ENCODE measurements around the gene NAMPT. TPM values are rescaled to one million over a fixed set of nuclear protein-coding genes. Genes with fewer than 3 reads are reported as not detected.
A peak's percentile ranks its signal among the peaks of the same experiment; 100 is the strongest.

Gene NAMPT
- 441 TPM for total RNA-seq (2013)
- 100 to 1,000 TPM in 2 of 3 donors, 10 to 100 TPM in 1; 71.3 to 358 (median 133) TPM for polyA plus RNA-seq
- polyA minus RNA-seq = 494 and 991 TPM in 2 replicates
- total RNA-seq = 1,030 to 7,009 (median 3,927) reads per million in 11 experiments

DNA sequence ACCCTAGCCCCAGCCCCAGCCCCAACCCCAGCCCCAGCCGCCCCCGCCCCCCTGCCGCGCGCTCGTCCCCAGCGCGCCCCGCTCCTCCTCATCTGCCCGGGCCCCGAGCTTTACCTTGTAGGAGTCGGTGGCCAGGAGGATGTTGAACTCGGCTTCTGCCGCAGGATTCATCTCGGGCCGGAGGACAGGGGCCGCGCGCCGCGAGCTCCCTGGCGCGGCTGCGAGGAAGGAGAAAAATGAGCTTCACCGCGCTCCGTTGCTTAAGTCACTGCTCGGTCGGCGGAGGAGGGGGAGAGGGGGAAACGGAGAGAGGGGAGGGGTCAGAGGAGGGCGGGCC, at the start of gene NAMPT:
TSS of gene NAMPT (minus strand) at position 270 of the 337 bp plus-strand sequence. CDS start at position 171, 99 bp downstream.
- Mint-ChIP-seq H3K4me3 (peak within 1 kb of the TSS; percentile 97), H3K9me3 (peaks cover 0 to 5% (median 3%) of the 10 kb centered on the region in 7 donors), H3K4me1 (peaks cover 33% of the 10 kb centered on the region), H3K36me3 (peaks cover 37 to 38% of the 10 kb centered on the region in 2 donors), H3K27ac (peak within 1 kb of the TSS; percentile 94 to 99 (median 99)), H3K27me3 (ENCODE audit: low read depth in 3 of 3) (peaks cover 2 to 20% (median 5%) of the 10 kb centered on the region in 3 donors)
- peak within 1 kb of the TSS; percentile 92 to 98 (median 93) for H3K4me3 ChIP-seq (replicated peaks in 1 of 3; ENCODE audit: low read depth in 2 of 3, low read length in 3 of 3)
- H3K27ac ChIP-seq (ENCODE audit: low read depth in 1 of 2, low read length in 2 of 2) = peak within 1 kb of the TSS; percentile 94 to 95
- H4K20me1 ChIP-seq (ENCODE audit: insufficient read depth, low read length) = peaks cover 46% of the 10 kb centered on the region
- TF ChIP-seq, protein P1, sequence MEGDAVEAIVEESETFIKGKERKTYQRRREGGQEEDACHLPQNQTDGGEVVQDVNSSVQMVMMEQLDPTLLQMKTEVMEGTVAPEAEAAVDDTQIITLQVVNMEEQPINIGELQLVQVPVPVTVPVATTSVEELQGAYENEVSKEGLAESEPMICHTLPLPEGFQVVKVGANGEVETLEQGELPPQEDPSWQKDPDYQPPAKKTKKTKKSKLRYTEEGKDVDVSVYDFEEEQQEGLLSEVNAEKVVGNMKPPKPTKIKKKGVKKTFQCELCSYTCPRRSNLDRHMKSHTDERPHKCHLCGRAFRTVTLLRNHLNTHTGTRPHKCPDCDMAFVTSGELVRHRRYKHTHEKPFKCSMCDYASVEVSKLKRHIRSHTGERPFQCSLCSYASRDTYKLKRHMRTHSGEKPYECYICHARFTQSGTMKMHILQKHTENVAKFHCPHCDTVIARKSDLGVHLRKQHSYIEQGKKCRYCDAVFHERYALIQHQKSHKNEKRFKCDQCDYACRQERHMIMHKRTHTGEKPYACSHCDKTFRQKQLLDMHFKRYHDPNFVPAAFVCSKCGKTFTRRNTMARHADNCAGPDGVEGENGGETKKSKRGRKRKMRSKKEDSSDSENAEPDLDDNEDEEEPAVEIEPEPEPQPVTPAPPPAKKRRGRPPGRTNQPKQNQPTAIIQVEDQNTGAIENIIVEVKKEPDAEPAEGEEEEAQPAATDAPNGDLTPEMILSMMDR (IDR thresholded peaks at IDR 0.05) = no peak
- 0% methylated on average over 21 of the region's 32 CpGs for WGBS (ENCODE audit: insufficient coverage)
- peaks cover 20 to 39% of the 10 kb centered on the region in 2 donors for H3K4me1 ChIP-seq (ENCODE audit: control insufficient read depth in 1 of 2, insufficient read depth in 2 of 2, low read length in 2 of 2)
- H3K27me3 ChIP-seq (ENCODE audit: control insufficient read depth in 2 of 2, insufficient read depth in 2 of 2, low read length in 2 of 2) = no peaks in the 10 kb centered on the region
- H3K9ac ChIP-seq (ENCODE audit: insufficient read depth, low read length, poor library complexity, severe bottlenecking) = peak within 1 kb of the TSS; percentile 90
- peaks cover 0 to 17% of the 10 kb centered on the region in 2 donors for H3K36me3 ChIP-seq (replicated peaks in 1 of 2; ENCODE audit: control insufficient read depth in 1 of 2, insufficient read depth in 2 of 2, low read length in 2 of 2)
- no peaks in the 10 kb centered on the region for H3K9me3 ChIP-seq (replicated peaks in 1 of 2; ENCODE audit: control insufficient read depth in 1 of 2, insufficient read depth in 1 of 2, low read length in 2 of 2)
- intact Hi-C loops (cut with micrococcal nuclease) = loop anchor here (1.0 to 10.0 kb wide), 6 partner anchors 60 to 178 kb away; no protein-coding TSS in a partner anchor
- peak within 1 kb of the TSS; percentile 93 for H3K4me2 ChIP-seq (replicated peaks; ENCODE audit: extremely low read depth, low read length, poor library complexity, severe bottlenecking)
- no peak within 1 kb of the TSS for H2AFZ ChIP-seq (ENCODE audit: insufficient read depth, low read depth, low read length, poor library complexity, severe bottlenecking)
- DNase-seq = no peak
- H3K79me2 ChIP-seq (ENCODE audit: insufficient read depth, low read length) = peaks cover 42% of the 10 kb centered on the region

DNA sequence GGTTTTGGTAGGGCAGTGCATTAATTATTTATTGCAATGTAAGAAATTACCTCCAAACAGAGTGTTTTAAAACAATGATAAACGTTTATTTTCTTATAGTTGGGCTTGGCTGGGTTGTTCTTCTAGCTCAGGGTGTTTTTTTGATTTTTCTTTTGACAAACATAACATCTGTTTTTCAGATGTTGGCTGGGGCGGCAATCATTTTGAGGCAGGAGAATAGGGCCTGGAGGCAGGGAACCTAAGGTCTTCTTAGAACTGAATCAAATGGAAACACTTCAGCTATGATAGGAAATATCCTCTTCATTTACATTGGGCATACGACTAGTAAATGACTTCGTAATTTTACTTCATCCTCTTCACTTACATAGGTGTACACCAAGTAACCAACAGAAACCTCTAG, 47.4 kb upstream of the NAMPT start:
- Histone ChIP-seq H3K4me1 (ENCODE audit: control insufficient read depth in 1 of 2, insufficient read depth in 2 of 2, low read length in 2 of 2) (no peaks in the 10 kb centered on the region), H4K20me1 (ENCODE audit: insufficient read depth, low read length) (no peaks in the 10 kb centered on the region), H3K9me3 (replicated peaks in 1 of 2; ENCODE audit: control insufficient read depth in 1 of 2, insufficient read depth in 1 of 2, low read length in 2 of 2) (peaks cover 4 to 7% of the 10 kb centered on the region in 2 donors), H3K36me3 (replicated peaks in 1 of 2; ENCODE audit: control insufficient read depth in 1 of 2, insufficient read depth in 2 of 2, low read length in 2 of 2) (no peaks in the 10 kb centered on the region), H3K4me2 (replicated peaks; ENCODE audit: extremely low read depth, low read length, poor library complexity, severe bottlenecking) (no peak overlapping the region), H3K9ac (ENCODE audit: insufficient read depth, low read length, poor library complexity, severe bottlenecking) (no peak overlapping the region), H3K27ac (ENCODE audit: low read depth in 1 of 2, low read length in 2 of 2) (no peak overlapping the region), H2AFZ (ENCODE audit: insufficient read depth, low read depth, low read length, poor library complexity, severe bottlenecking) (no peak overlapping the region), H3K27me3 (ENCODE audit: control insufficient read depth in 2 of 2, insufficient read depth in 2 of 2, low read length in 2 of 2) (no peaks in the 10 kb centered on the region), H3K79me2 (ENCODE audit: insufficient read depth, low read length) (no peaks in the 10 kb centered on the region), H3K4me3 (replicated peaks in 1 of 3; ENCODE audit: low read depth in 2 of 3, low read length in 3 of 3) (no peak overlapping the region)
- Mint-ChIP-seq H3K36me3 (no peaks in the 10 kb centered on the region), H3K4me3 (no peak overlapping the region), H3K9me3 (peaks cover 2 to 10% (median 4%) of the 10 kb centered on the region in 7 donors), H3K27ac (no peak overlapping the region), H3K4me1 (no peaks in the 10 kb centered on the region), H3K27me3 (ENCODE audit: low read depth in 3 of 3) (peaks cover 3 to 9% (median 5%) of the 10 kb centered on the region in 3 donors)
- intact Hi-C loops (cut with micrococcal nuclease) = no loop called here
- no peak for DNase-seq
- no CpG with 5 or more reads among the region's 4 CpGs for WGBS (ENCODE audit: insufficient coverage)
- TF ChIP-seq, protein P1 (IDR thresholded peaks at IDR 0.05) = no peak

All from CD14-positive monocyte (primary cell).